ENCODE results near the gene E4F1. TPM values are rescaled to one million over a fixed set of nuclear protein-coding genes. Genes with fewer than 3 reads are reported as not detected.
"Not testable (repeated sequence)": the region's sequence is repeated elsewhere in the genome, so short reads cannot be mapped to it uniquely, and the experiment has no call there.

Gene E4F1
- total and polyA plus RNA-seq, 7 donors: 10.8 to 26.9 (median 19.4) TPM

GRCh38 chr16:2238150-2238837, 14.9 kb downstream of the E4F1 start:
- H3K36me3 ChIP-seq: peaks cover 38 to 58% (median 42%) of the 10 kb centered on the region in 4 donors
- TF ChIP-seq EP300 (IDR thresholded peaks at IDR 0.05) (no peak), POLR2A (IDR thresholded peaks at IDR 0.05) (no peak), POLR2AphosphoS5 (IDR thresholded peaks at IDR 0.05) (no peak), CTCF (IDR thresholded peaks at IDR 0.05) (no peak)
- no peak overlapping the region for H3K4me3 ChIP-seq
- intact Hi-C loops (cut with DNase I): no loop called here
- no peak overlapping the region for H3K27ac ChIP-seq
- DNase-seq: no peak
- 21 to 59% methylated on average over 18 of the region's 18 CpGs for WGBS, 2 donors
- H3K9me3 ChIP-seq: no peaks in the 10 kb centered on the region
- H3K4me1 ChIP-seq: peaks cover 0 to 27% (median 24%) of the 10 kb centered on the region in 4 donors
- peaks cover 17 to 49% (median 26%) of the 10 kb centered on the region in 3 donors for H3K27me3 ChIP-seq

GRCh38 chr16:2238838-2239675, 15.7 kb downstream of the E4F1 start:
- intact Hi-C loops (cut with DNase I): no loop called here
- Histone ChIP-seq H3K27me3 (peaks cover 17 to 42% (median 26%) of the 10 kb centered on the region in 3 donors), H3K27ac (no peak overlapping the region), H3K36me3 (peaks cover 38 to 58% (median 41%) of the 10 kb centered on the region in 4 donors), H3K4me1 (peaks cover 0 to 27% (median 24%) of the 10 kb centered on the region in 4 donors), H3K9me3 (no peaks in the 10 kb centered on the region), H3K4me3 (no peak overlapping the region)
- TF ChIP-seq POLR2AphosphoS5 (IDR thresholded peaks at IDR 0.05) (no peak), CTCF (IDR thresholded peaks at IDR 0.05) (no peak), POLR2A (IDR thresholded peaks at IDR 0.05) (no peak), EP300 (IDR thresholded peaks at IDR 0.05) (no peak)
- DNase-seq: no peak
- WGBS, 2 donors: 46 to 79% methylated on average over 15 of the region's 15 CpGs

GRCh38 chr16:2240331-2240730, 16.9 kb downstream of the E4F1 start:
- H3K9me3 ChIP-seq; intact Hi-C loops (cut with DNase I); DNase-seq; H3K4me3 ChIP-seq; H3K27ac ChIP-seq: not testable (repeated sequence)
- Histone ChIP-seq H3K27me3 (peaks cover 17 to 31% (median 26%) of the 10 kb centered on the region in 3 donors), H3K36me3 (peaks cover 37 to 58% (median 41%) of the 10 kb centered on the region in 4 donors), H3K4me1 (peaks cover 0 to 27% (median 24%) of the 10 kb centered on the region in 4 donors)
- WGBS, 2 donors: 66 to 82% methylated on average over 9 of the region's 9 CpGs

GRCh38 chr16:2242598-2242997, 19.2 kb downstream of the E4F1 start:
- Histone ChIP-seq H3K36me3 (peaks cover 41 to 65% (median 50%) of the 10 kb centered on the region in 4 donors), H3K9me3 (no peaks in the 10 kb centered on the region), H3K4me1 (peaks cover 0 to 7% (median 6%) of the 10 kb centered on the region in 4 donors), H3K4me3 (no peak overlapping the region), H3K27ac (no peak overlapping the region), H3K27me3 (peaks cover 3 to 8% (median 6%) of the 10 kb centered on the region in 3 donors)
- WGBS, 2 donors: 65 to 86% methylated on average over 11 of the region's 11 CpGs
- intact Hi-C loops (cut with DNase I): no loop called here
- no peak for DNase-seq
- TF ChIP-seq POLR2A (IDR thresholded peaks at IDR 0.05) (no peak), CTCF (IDR thresholded peaks at IDR 0.05) (no peak), POLR2AphosphoS5 (IDR thresholded peaks at IDR 0.05) (no peak), EP300 (IDR thresholded peaks at IDR 0.05) (no peak)

GRCh38 chr16:2243031-2243528, 19.7 kb downstream of the E4F1 start:
- no peak for DNase-seq
- Histone ChIP-seq H3K27ac (no peak overlapping the region), H3K4me1 (peaks cover 0 to 2% (median under 1%) of the 10 kb centered on the region in 4 donors), H3K27me3 (peaks cover 0 to 3% (median 2%) of the 10 kb centered on the region in 3 donors), H3K4me3 (no peak overlapping the region), H3K9me3 (no peaks in the 10 kb centered on the region), H3K36me3 (peaks cover 41 to 65% (median 50%) of the 10 kb centered on the region in 4 donors)
- intact Hi-C loops (cut with DNase I): no loop called here
- 94 to 97% methylated on average over 19 of the region's 19 CpGs for WGBS, 2 donors
- TF ChIP-seq CTCF (IDR thresholded peaks at IDR 0.05) (no peak), POLR2A (IDR thresholded peaks at IDR 0.05) (no peak), EP300 (IDR thresholded peaks at IDR 0.05) (no peak), POLR2AphosphoS5 (IDR thresholded peaks at IDR 0.05) (no peak)
